Kidney (tissue), 14 donors: Measurements from ENCODE around the gene WDR89. TPM values are rescaled to one million over a fixed set of nuclear protein-coding genes. Genes with fewer than 3 reads are reported as not detected.
"Not testable (repeated sequence)": the region's sequence is repeated elsewhere in the genome, so short reads cannot be mapped to it uniquely, and the experiment has no call there.

Source experiments
- DNase-seq, 5 donors: peaks; one replicate each; pipeline ENCODE4 v3.0.0-alpha.2; 2013 to 2020
- FAIRE-seq: peaks from 2 replicates; lab custom pipeline; 2012; peaks lifted over from hg19 to GRCh38; lab: Jason Lieb, UNC
- H3K27ac ChIP-seq, 2 donors: one replicate each; pipeline ENCODE4 v1.7.0; 2013; ENCODE audit warnings: low read depth in 2 of 2, low read length in 2 of 2, inconsistent platforms in 1 of 2
- H3K27me3 ChIP-seq: one replicate; pipeline ENCODE4 v1.7.1; 2013; ENCODE audit warnings: low read length, inconsistent platforms; ENCODE audit not compliant: control insufficient read depth, insufficient read depth
- H3K36me3 ChIP-seq, 3 donors: one replicate each; pipeline versions ENCODE4 v1.7.0 to v1.7.1; 2013; ENCODE audit warnings: low read length in 3 of 3, control low read depth in 1 of 3, inconsistent platforms in 1 of 3; ENCODE audit not compliant: insufficient read depth in 3 of 3, control insufficient read depth in 2 of 3
- H3K4me1 ChIP-seq, 3 donors: one replicate each; pipeline versions ENCODE4 v1.7.0 to v1.7.1; 2013; ENCODE audit warnings: low read length in 3 of 3, inconsistent platforms in 1 of 3, low read depth in 1 of 3; ENCODE audit not compliant: control insufficient read depth in 2 of 3, insufficient read depth in 2 of 3
- H3K4me3 ChIP-seq, 3 donors: one replicate each; pipeline versions ENCODE4 v1.7.0 to v1.8.1; 2013; ENCODE audit warnings: low read length in 3 of 3, control low read depth in 1 of 3, inconsistent platforms in 1 of 3
- H3K9ac ChIP-seq, 3 donors: one replicate each; pipeline versions ENCODE4 v1.7.0 to v1.7.1; 2013; ENCODE audit warnings: low read length in 3 of 3, control low read depth in 1 of 3, inconsistent platforms in 1 of 3
- H3K9me3 ChIP-seq, 3 donors: one replicate each; pipeline versions ENCODE4 v1.7.0 to v1.7.1; 2013; ENCODE audit warnings: low read length in 3 of 3, control low read depth in 1 of 3, inconsistent platforms in 1 of 3; ENCODE audit not compliant: control insufficient read depth in 2 of 3, insufficient read depth in 1 of 3
- intact Hi-C: fragments of 100-400 bp; cut with DNase I; formaldehyde crosslinking; loops from one replicate; pipeline ENCODE4 v1.11.1; 2022
- polyA plus RNA-seq: library from polyadenylated mRNA; stranded (reverse); fragments of 350-450 nt; fragmentation: Illumina TruSeq; extraction: RNeasy Lipid Tissue Mini Kit (QIAGEN cat#74804); gene quantifications from one replicate; pipeline ENCODE4 v1.2.3, GENCODE V29; 2014; ENCODE audit warnings: low read depth, low replicate concordance; ENCODE audit not compliant: insufficient read depth
- total RNA-seq: library from RNA; stranded (reverse); fragmentation: NEBNext Ultra II Directional; extraction: Animal tissue kit (Norgen Biotek cat#: 25700); gene quantifications from one replicate; pipeline ENCODE4 v1.2.1, GENCODE V29; 2021
- TF ChIP-seq, protein P1 (sequence below): IDR thresholded peaks from 3 replicates; pipeline ENCODE4 v1.5.1; 2012; ENCODE audit warnings: mild to moderate bottlenecking, moderate library complexity, borderline replicate concordance; ENCODE audit not compliant: insufficient read depth; ENCODE audit errors: extremely low read depth
- donor health status: control.
- donor health status: control.
- donor health status: control.
- donor health status: control.
- donor health status: control.
- donor health status: DM: yes; HTN: yes; CAD: no.
- donor health status: Normal renal cell carcinoma (clear cell type).

Gene WDR89
- total and polyA plus RNA-seq, 2 donors from 2014 or later, result 10.8 to 15.7 TPM

DNA sequence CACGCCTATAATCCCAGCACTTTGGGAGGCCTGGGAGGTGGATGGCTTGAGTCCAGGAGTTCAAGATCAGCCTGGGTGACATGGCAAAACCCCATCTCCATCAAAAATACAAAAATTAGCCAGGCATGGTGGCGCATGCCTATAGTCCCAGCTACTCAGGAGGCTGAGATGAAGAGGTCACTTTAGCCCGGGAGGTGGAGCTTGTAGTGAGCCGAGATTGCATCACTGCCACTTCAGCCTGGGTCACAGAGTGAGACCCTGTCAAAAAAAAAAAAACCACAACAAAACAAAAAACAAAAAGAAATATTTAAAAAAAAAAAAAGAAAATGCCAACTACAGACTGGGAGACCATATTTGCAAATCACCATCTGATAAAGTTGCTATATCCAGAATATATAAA, 17.5 kb downstream of the WDR89 start:
- FAIRE-seq (no peak), DNase-seq (no peak)
- intact Hi-C loops, result loop anchor here (10.0 kb wide), 1 partner anchor 229 kb away; no protein-coding TSS in a partner anchor
- peaks cover 2 to 4% (median 2%) of the 10 kb centered on the region in 3 donors for H3K36me3 ChIP-seq
- no peaks in the 10 kb centered on the region for H3K9me3 ChIP-seq
- TF ChIP-seq, protein P1, sequence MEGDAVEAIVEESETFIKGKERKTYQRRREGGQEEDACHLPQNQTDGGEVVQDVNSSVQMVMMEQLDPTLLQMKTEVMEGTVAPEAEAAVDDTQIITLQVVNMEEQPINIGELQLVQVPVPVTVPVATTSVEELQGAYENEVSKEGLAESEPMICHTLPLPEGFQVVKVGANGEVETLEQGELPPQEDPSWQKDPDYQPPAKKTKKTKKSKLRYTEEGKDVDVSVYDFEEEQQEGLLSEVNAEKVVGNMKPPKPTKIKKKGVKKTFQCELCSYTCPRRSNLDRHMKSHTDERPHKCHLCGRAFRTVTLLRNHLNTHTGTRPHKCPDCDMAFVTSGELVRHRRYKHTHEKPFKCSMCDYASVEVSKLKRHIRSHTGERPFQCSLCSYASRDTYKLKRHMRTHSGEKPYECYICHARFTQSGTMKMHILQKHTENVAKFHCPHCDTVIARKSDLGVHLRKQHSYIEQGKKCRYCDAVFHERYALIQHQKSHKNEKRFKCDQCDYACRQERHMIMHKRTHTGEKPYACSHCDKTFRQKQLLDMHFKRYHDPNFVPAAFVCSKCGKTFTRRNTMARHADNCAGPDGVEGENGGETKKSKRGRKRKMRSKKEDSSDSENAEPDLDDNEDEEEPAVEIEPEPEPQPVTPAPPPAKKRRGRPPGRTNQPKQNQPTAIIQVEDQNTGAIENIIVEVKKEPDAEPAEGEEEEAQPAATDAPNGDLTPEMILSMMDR, result no peak
- H3K27me3 ChIP-seq, result no peaks in the 10 kb centered on the region
- H3K9ac ChIP-seq, result no peak overlapping the region
- no peak overlapping the region for H3K4me3 ChIP-seq
- H3K27ac ChIP-seq, result no peak overlapping the region
- H3K4me1 ChIP-seq, result no peaks in the 10 kb centered on the region

DNA sequence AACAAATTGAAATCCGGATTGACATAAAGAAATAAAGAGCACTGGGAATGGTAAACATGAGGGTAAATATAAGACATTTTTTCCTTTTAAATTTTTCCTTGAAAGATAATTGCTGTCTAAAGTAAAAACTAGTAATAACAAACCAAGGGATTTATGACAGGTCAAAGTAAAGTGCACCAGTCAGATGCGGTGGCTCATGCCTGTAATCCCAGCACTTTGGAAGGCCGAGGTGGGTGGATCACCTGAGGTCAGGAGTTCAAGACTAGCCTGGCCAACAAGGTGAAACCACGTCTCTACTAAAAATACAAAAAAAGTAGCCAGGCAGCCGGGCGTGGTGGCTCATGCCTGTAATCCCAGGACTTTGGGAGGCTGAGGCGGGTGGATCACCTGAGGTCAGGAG, 19.7 kb downstream of the WDR89 start:
- not testable (repeated sequence) for H3K36me3 ChIP-seq, H3K9ac ChIP-seq, H3K4me3 ChIP-seq, H3K9me3 ChIP-seq, DNase-seq, FAIRE-seq, H3K27ac ChIP-seq, H3K27me3 ChIP-seq, H3K4me1 ChIP-seq
- intact Hi-C loops, result loop anchor here (10.0 kb wide), 1 partner anchor 227 kb away; no protein-coding TSS in a partner anchor

DNA sequence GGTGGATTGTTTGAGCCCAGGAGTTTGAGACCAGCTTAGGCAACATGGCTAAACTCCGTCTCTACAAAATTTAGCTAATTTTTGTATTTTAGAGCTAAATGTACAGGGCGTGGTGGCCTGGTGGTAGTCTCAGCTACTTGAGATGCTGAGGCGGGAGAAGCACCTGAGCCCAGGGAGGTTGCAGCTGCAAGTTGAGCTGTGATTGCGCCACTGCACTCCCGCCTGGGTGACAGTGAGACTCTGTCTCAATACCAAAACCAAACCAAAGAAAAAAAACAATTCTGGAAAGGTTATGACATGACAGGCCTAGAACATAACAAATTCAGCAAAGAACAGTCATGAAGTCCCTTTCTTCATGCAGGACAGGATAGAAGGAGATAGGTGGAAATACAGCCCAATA, 25.7 kb downstream of the WDR89 start:
- no peak overlapping the region for H3K4me3 ChIP-seq
- H3K36me3 ChIP-seq, result peaks cover 0 to 11% (median 0%) of the 10 kb centered on the region in 3 donors
- no peak for DNase-seq
- no peaks in the 10 kb centered on the region for H3K4me1 ChIP-seq
- no peak overlapping the region for H3K27ac ChIP-seq
- no peaks in the 10 kb centered on the region for H3K27me3 ChIP-seq
- intact Hi-C loops, result no loop called here
- no peaks in the 10 kb centered on the region for H3K9me3 ChIP-seq
- TF ChIP-seq, protein P1, result no peak
- no peak overlapping the region for H3K9ac ChIP-seq
- FAIRE-seq, result no peak

DNA sequence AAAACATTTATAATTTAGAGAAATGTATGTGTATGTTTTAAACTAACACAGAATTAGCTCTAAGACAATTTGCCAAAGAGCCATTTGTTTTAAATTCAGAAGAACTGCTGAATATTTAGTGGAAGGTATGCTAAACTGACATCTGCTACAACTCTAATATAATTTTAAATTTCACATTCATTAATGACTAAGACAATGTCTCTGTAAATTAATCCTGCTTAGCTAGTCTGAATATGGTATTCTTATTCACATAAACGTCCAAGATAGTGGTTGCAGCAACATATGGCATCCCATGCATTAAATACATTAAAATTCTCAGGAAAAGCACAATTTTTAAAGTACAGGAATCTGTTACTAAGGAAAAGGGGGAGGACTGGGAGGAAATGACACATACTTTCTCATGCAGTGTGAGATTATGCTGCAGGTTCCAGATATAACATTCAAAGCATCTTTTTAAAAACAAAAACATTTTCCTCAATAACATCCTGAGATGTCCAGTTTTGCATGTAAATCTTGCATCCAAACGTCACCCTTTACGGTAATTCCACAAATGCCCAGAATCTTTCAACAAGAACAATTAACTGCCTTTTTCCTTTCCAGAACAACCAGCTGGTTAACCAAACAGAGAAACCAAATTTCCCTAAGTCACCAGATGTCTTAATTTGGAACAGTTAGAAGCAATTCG, 26.9 kb downstream of the WDR89 start:
- FAIRE-seq (no peak), DNase-seq (no peak)
- H3K4me3 ChIP-seq, result no peak overlapping the region
- intact Hi-C loops, result no loop called here
- H3K9ac ChIP-seq, result no peak overlapping the region
- H3K9me3 ChIP-seq, result no peaks in the 10 kb centered on the region
- H3K36me3 ChIP-seq, result peaks cover 0 to 7% (median 0%) of the 10 kb centered on the region in 3 donors
- no peaks in the 10 kb centered on the region for H3K4me1 ChIP-seq
- H3K27ac ChIP-seq, result no peak overlapping the region
- H3K27me3 ChIP-seq, result no peaks in the 10 kb centered on the region
- TF ChIP-seq, protein P1, result no peak
